Fibroblast of skin of right quadriceps (primary cell): ENCODE data around the gene GABBR2.

Experiments
- DNase-seq: peaks from one replicate; pipeline ENCODE4 v3.0.0-alpha.2; 2013

Gene GABBR2

GRCh38 chr9:98247831-98248657 lies 460.7 kb downstream of the GABBR2 start:
- DNase-seq = no peak

GRCh38 chr9:98242426-98242825 lies 466.3 kb downstream of the GABBR2 start:
- DNase-seq = no peak

GRCh38 chr9:98241357-98242300 lies 467.1 kb downstream of the GABBR2 start:
- no peak for DNase-seq

- DNase-seq = no peak
These were observed 468.3 kb downstream of the GABBR2 start for GRCh38 chr9:98240475-98240874.
